Measurements from ENCODE around the gene RUNDC1.

The RUNDC1 gene

DNA sequence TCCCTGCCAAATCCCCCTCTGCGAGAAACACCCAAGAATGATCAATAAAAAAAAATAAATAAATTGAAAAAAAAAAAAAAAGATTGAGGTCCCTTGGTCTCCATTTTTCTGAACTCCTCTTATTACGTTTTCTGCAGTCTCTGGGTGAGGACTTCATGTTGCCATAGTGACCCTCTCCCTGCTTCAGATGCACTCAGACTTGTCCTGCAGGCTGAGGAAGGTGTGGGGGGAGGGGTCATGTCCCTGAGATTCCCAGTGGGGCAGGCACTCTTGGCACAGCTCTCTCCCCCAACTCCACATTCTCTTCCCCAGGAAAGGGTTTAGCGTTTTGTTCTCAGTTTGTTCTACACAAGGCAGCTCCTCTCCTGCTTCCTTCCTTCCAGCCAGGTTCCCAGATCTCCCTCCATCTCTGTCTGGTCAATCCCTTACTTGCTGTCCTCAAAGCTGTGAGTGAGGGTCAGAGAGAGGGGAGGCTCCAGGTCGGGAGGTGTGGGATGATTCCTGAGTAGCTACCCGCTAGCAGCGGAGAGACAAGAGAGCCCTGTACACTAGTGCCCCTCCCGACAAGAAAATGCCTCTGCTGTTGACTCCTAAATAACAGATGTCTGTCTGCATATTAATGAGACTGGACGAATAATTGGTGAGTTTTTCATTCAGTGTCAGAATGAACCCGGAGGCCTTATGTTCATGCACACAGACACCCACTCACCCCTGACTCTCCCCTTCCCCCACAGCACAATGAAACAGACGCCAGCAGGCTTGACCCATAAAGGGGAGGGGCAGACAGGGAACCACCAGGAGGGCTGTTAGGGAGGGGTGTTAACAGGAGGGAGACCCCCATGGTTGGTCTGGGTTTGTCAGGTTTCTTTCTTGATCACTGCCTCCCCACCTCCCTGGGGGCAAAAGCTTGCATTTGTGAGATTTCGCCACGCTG lies 53.9 kb downstream of the RUNDC1 start:
- DNase-seq (ENCODE audit: low read depth), result no peak
- TF ChIP-seq, protein P1, sequence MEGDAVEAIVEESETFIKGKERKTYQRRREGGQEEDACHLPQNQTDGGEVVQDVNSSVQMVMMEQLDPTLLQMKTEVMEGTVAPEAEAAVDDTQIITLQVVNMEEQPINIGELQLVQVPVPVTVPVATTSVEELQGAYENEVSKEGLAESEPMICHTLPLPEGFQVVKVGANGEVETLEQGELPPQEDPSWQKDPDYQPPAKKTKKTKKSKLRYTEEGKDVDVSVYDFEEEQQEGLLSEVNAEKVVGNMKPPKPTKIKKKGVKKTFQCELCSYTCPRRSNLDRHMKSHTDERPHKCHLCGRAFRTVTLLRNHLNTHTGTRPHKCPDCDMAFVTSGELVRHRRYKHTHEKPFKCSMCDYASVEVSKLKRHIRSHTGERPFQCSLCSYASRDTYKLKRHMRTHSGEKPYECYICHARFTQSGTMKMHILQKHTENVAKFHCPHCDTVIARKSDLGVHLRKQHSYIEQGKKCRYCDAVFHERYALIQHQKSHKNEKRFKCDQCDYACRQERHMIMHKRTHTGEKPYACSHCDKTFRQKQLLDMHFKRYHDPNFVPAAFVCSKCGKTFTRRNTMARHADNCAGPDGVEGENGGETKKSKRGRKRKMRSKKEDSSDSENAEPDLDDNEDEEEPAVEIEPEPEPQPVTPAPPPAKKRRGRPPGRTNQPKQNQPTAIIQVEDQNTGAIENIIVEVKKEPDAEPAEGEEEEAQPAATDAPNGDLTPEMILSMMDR (IDR thresholded peaks at IDR 0.05; ENCODE audit: insufficient read depth, low read depth, low read length, missing control alignments), result no peak

DNA sequence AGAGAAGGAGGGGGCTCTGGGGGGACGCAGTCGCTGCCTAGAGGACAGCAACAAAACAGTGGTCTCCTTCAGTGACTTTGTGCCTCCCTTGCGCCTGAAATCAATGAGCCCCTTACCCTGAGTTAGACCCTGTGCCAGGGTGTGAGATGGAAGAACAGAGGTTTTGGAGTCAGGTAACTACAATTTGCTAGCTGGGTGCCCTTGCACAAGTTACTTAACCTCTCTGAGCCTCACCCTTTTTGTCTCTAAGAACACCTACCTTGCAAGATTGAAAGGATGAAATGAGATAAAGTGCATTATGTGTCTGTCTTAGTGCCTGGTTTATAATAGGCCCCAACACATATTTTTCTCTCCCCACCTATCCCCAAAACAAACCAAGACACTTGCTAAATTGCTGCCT lies 54.5 kb downstream of the RUNDC1 start:
- H3K4me3 ChIP-seq (ENCODE audit: low read length), result no peak overlapping the region
- no peak for DNase-seq (ENCODE audit: low read depth)

More for the DNA sequence above, 53.9 kb downstream of the RUNDC1 start:
- no peak overlapping the region for H3K4me3 ChIP-seq (ENCODE audit: low read length)

DNA sequence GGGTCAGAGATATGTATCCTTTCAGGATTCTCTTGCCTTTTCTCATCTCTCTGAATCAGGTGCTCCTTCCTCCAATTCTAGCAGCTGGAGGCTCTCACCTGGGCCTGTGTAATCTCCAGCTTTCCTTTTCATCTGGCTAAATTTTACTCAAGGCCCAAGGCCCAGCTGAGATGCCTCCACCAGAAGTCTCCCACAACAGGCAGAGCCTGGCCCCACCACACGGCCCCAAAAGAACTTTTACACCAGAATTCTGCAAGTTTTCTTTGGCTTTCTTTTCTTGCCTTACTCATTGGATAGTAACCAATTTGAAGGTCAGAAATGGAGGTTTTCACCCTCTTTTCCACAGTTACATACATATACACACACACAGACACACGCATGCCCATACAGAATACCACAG lies 59.3 kb downstream of the RUNDC1 start:
- TF ChIP-seq, protein P1 (IDR thresholded peaks at IDR 0.05; ENCODE audit: insufficient read depth, low read depth, low read length, missing control alignments), result no peak
- no peak for DNase-seq (ENCODE audit: low read depth)
- H3K4me3 ChIP-seq (ENCODE audit: low read length), result no peak overlapping the region

More for the DNA sequence above, 54.5 kb downstream of the RUNDC1 start:
- TF ChIP-seq, protein P1 (IDR thresholded peaks at IDR 0.05; ENCODE audit: insufficient read depth, low read depth, low read length, missing control alignments), result no peak

GRCh38 chr17:43040655-43041054 lies 60.3 kb downstream of the RUNDC1 start:
- TF ChIP-seq, protein P1 (IDR thresholded peaks at IDR 0.05; ENCODE audit: insufficient read depth, low read depth, low read length, missing control alignments), result no peak
- H3K4me3 ChIP-seq (ENCODE audit: low read length), result no peak overlapping the region
- DNase-seq (ENCODE audit: low read depth), result no peak

GRCh38 chr17:43042025-43042628 lies 61.8 kb downstream of the RUNDC1 start:
- TF ChIP-seq, protein P1 (IDR thresholded peaks at IDR 0.05; ENCODE audit: insufficient read depth, low read depth, low read length, missing control alignments), result no peak
- no peak overlapping the region for H3K4me3 ChIP-seq (ENCODE audit: low read length)
- no peak for DNase-seq (ENCODE audit: low read depth)
